H1 (cell line): ENCODE measurements around the gene JAG2. TPM values are rescaled to one million over a fixed set of nuclear protein-coding genes. Genes with fewer than 3 reads are reported as not detected.

Experiments
- CTCF ChIA-PET: fragments of 300-600 bp; sonication (Branson Sonifier 250); formaldehyde crosslinking; loops from one replicate; lab custom pipeline; 2021; ENCODE audit not compliant: partially characterized antibody; lab: Charles Lee
- POLR2A ChIA-PET: fragments of 300-600 bp; sonication (Branson Sonifier 250); formaldehyde crosslinking; loops from one replicate; lab custom pipeline; 2021; ENCODE audit warnings: inconsistent platforms; ENCODE audit not compliant: partially characterized antibody; lab: Charles Lee
- DNase-seq, 2 experiments: peaks; one replicate each; pipeline versions ENCODE4 v3.0.0 to v3.0.0-alpha.2; 2010 to 2022; ENCODE audit warnings: low spot score in 2 of 2, low read depth in 1 of 2, mixed read lengths in 1 of 2
- FAIRE-seq: peaks from 2 replicates; lab custom pipeline; 2011; peaks lifted over from hg19 to GRCh38; lab: Jason Lieb, UNC
- H2AFZ ChIP-seq: 2 replicates; pipeline ENCODE4 v1.8.1; 2012; ENCODE audit warnings: low read length, inconsistent platforms
- H2AK5ac ChIP-seq: 2 replicates; pipeline ENCODE4 v1.6.1; 2013; ENCODE audit warnings: low read depth, low read length
- H2BK120ac ChIP-seq: replicated peaks from 2 replicates; pipeline ENCODE3; 2013; ENCODE audit warnings: low read depth, low read length, inconsistent platforms
- H2BK12ac ChIP-seq: 2 replicates; pipeline ENCODE4 v1.6.1; 2013; ENCODE audit warnings: low read depth, low read length
- H2BK15ac ChIP-seq: 2 replicates; pipeline ENCODE4 v1.6.1; 2013; ENCODE audit warnings: low read length
- H2BK20ac ChIP-seq: 2 replicates; pipeline ENCODE4 v1.6.1; 2013; ENCODE audit warnings: low read length
- H2BK5ac ChIP-seq: 2 replicates; pipeline ENCODE4 v1.6.1; 2013; ENCODE audit warnings: low read depth, low read length
- H3K14ac ChIP-seq: 2 replicates; pipeline ENCODE4 v1.6.1; 2013; ENCODE audit warnings: inconsistent platforms; ENCODE audit not compliant: insufficient read length
- H3K18ac ChIP-seq: 2 replicates; pipeline ENCODE4 v1.6.1; 2013; ENCODE audit warnings: low read length; ENCODE audit errors: extremely low read depth
- H3K23ac ChIP-seq: 2 replicates; pipeline ENCODE4 v1.6.1; 2013; ENCODE audit warnings: inconsistent platforms; ENCODE audit not compliant: insufficient read length
- H3K23me2 ChIP-seq: 2 replicates; pipeline ENCODE4 v1.6.1; 2013; ENCODE audit warnings: low read depth, low read length
- H3K27ac ChIP-seq: 2 replicates; pipeline ENCODE4 v1.6.1; 2011; ENCODE audit warnings: low read depth, low read length, inconsistent platforms
- H3K27me3 ChIP-seq, 4 experiments: replicated peaks in 1 of 4; 1 replicate in 1 of 4; 2 replicates in 3 of 4; pipeline versions ENCODE4 v1.6.1 to v1.8.1; 2011 to 2013; ENCODE audit warnings: low read length in 3 of 4, mild to moderate bottlenecking in 3 of 4, inconsistent platforms in 2 of 4, mixed read lengths in 2 of 4, moderate library complexity in 1 of 4; ENCODE audit not compliant: control insufficient read depth in 3 of 4, insufficient read depth in 3 of 4; ENCODE audit errors: extremely low read depth in 1 of 4
- H3K36me3 ChIP-seq, 4 experiments: 2 replicates each; pipeline versions ENCODE4 v1.6.1 to v1.8.1; 2011 to 2013; ENCODE audit warnings: mild to moderate bottlenecking in 4 of 4, low read length in 3 of 4, moderate library complexity in 2 of 4, control low read depth in 1 of 4, inconsistent platforms in 1 of 4; ENCODE audit not compliant: insufficient read depth in 4 of 4, control insufficient read depth in 2 of 4
- H3K4ac ChIP-seq: replicated peaks from 2 replicates; pipeline ENCODE3; 2013; ENCODE audit warnings: low read length, low read depth, mixed read lengths, inconsistent platforms; ENCODE audit not compliant: insufficient read length
- H3K4me1 ChIP-seq, 4 experiments: replicated peaks in 1 of 4; 1 replicate in 1 of 4; 2 replicates in 3 of 4; pipeline versions ENCODE4 v1.6.1 to v1.8.1; 2011 to 2013; ENCODE audit warnings: low read length in 3 of 4, inconsistent platforms in 2 of 4, mixed read lengths in 1 of 4; ENCODE audit not compliant: insufficient read depth in 4 of 4, control insufficient read depth in 3 of 4
- H3K4me2 ChIP-seq, 2 experiments: 2 replicates each; pipeline versions ENCODE4 v1.6.1 to v1.8.1; 2011 to 2013; ENCODE audit warnings: low read depth in 2 of 2, low read length in 2 of 2, control low read depth in 1 of 2, inconsistent platforms in 1 of 2, mild to moderate bottlenecking in 1 of 2; ENCODE audit not compliant: insufficient read depth in 1 of 2
- H3K4me3 ChIP-seq, 4 experiments: fragments of 200-600, 300-600 bp in 1 of 4; sonication (generic), shearing (Covaris generic), sonication (Bioruptor Twin) in 1 of 4; 2 replicates each; pipeline versions ENCODE4 v1.5.1 to v1.8.1; 2011 to 2016; ENCODE audit warnings: low read length in 4 of 4, low read depth in 3 of 4, control low read depth in 2 of 4, inconsistent platforms in 2 of 4, mild to moderate bottlenecking in 2 of 4, mixed read lengths in 1 of 4, moderate library complexity in 1 of 4; ENCODE audit not compliant: insufficient read depth in 2 of 4; ENCODE audit errors: extremely low read depth in 1 of 4
- H3K56ac ChIP-seq: replicated peaks from 2 replicates; pipeline ENCODE3; 2013; ENCODE audit warnings: low read depth, mild to moderate bottlenecking, mixed read lengths, low read length, inconsistent platforms; ENCODE audit not compliant: insufficient read length
- H3K79me1 ChIP-seq: 2 replicates; pipeline ENCODE4 v1.6.1; 2013; ENCODE audit warnings: low read depth, low read length, control low read depth
- H3K79me2 ChIP-seq, 2 experiments: 2 replicates each; pipeline versions ENCODE4 v1.6.1 to v1.8.1; 2012 to 2013; ENCODE audit warnings: low read length in 2 of 2, mild to moderate bottlenecking in 2 of 2, inconsistent platforms in 1 of 2; ENCODE audit not compliant: insufficient read depth in 2 of 2, control insufficient read depth in 1 of 2
- H3K9ac ChIP-seq, 4 experiments: replicated peaks in 1 of 4; 1 replicate in 1 of 4; 2 replicates in 3 of 4; pipeline versions ENCODE4 v1.6.1 to v1.8.1; 2011 to 2013; ENCODE audit warnings: low read depth in 3 of 4, low read length in 3 of 4, control low read depth in 2 of 4, mild to moderate bottlenecking in 2 of 4, moderate library complexity in 2 of 4, inconsistent platforms in 1 of 4; ENCODE audit errors: extremely low read depth in 1 of 4
- H3K9me3 ChIP-seq, 2 experiments: 2 replicates each; pipeline versions ENCODE4 v1.6.1 to v1.8.1; 2012 to 2013; ENCODE audit warnings: mild to moderate bottlenecking in 2 of 2, moderate library complexity in 2 of 2, control low read depth in 1 of 2, inconsistent platforms in 1 of 2, low read depth in 1 of 2, low read length in 1 of 2, mixed read lengths in 1 of 2; ENCODE audit not compliant: insufficient read depth in 2 of 2
- H4K20me1 ChIP-seq, 2 experiments: replicated peaks in 1 of 2; 2 replicates each; pipeline versions ENCODE3 to v1.8.1; 2011 to 2013; ENCODE audit warnings: inconsistent platforms in 2 of 2, low read length in 2 of 2, mild to moderate bottlenecking in 1 of 2; ENCODE audit not compliant: insufficient read depth in 2 of 2, control insufficient read depth in 1 of 2
- H4K5ac ChIP-seq: 2 replicates; pipeline ENCODE4 v1.6.1; 2013; ENCODE audit warnings: low read length, low read depth, mixed read lengths, inconsistent platforms; ENCODE audit not compliant: insufficient read length
- H4K8ac ChIP-seq: 2 replicates; pipeline ENCODE4 v1.8.0; 2013; ENCODE audit warnings: mild to moderate bottlenecking, moderate library complexity, low read length, inconsistent platforms; ENCODE audit not compliant: insufficient read depth; ENCODE audit errors: extremely low read depth
- H4K91ac ChIP-seq: replicated peaks from 2 replicates; pipeline ENCODE3; 2013; ENCODE audit warnings: low read length, mixed read lengths, inconsistent platforms; ENCODE audit not compliant: insufficient read length
- KDM1A ChIP-seq: fragments of 200-600, 300-600 bp; sonication (generic); IDR thresholded peaks from 2 replicates; pipeline ENCODE4 v1.7.1; 2016; ENCODE audit warnings: mild to moderate bottlenecking, low read length, borderline replicate concordance
- USF2 ChIP-seq: IDR thresholded peaks from 2 replicates; pipeline ENCODE4 v1.6.1; 2011; ENCODE audit warnings: low read length, improper control_type of control experiment
- WGBS, 2 experiments: shearing (Covaris generic) in 1 of 2; methylation state at CpG; one replicate each; pipeline versions ENCODE4 v1.1.6 to v1.1.7; 2013 to 2015; ENCODE audit warnings: low lambda C conversion rate in 2 of 2, mixed read lengths in 2 of 2, inconsistent platforms in 1 of 2, low coverage in 1 of 2, missing lambda C conversion rate in 1 of 2; ENCODE audit not compliant: insufficient replicate concordance in 2 of 2, insufficient coverage in 1 of 2, insufficient read length in 1 of 2; ENCODE audit errors: extremely low coverage in 1 of 2, missing lambda C conversion rate in 1 of 2; 5-methylcytosine and 5-hydroxymethylcytosine counted together
- polyA plus RNA-seq, 7 experiments: library from polyadenylated mRNA; depleted of rRNA in 3 of 7; stranded (reverse) in 5 of 7; unstranded in 2 of 7; fragments of >200 nt in 5 of 7; fragments of 200-250 nt in 2 of 7; gene quantifications; 1 replicate in 5 of 7; 2 replicates in 1 of 7; 4 replicates in 1 of 7; pipeline versions ENCODE4 v1.2.1 to v1.2.3, GENCODE V29; 2011 to 2013; ENCODE audit warnings: missing spikeins in 2 of 7, mixed read lengths in 2 of 7
- total RNA-seq: library from RNA; stranded (reverse); fragmentation: NEBNext Ultra II Directional; extraction: Animal tissue kit (Norgen Biotek cat#: 25700); gene quantifications from 2 replicates; pipeline ENCODE4 v1.2.1, GENCODE V29; 2021

Gene JAG2
- total and polyA plus RNA-seq, 2 of the 8 experiments (the other 6 are each of a cell fraction or from before 2014, with no cell fraction given) = 2.8 to 6.2 TPM

- no peak for FAIRE-seq
- no peak overlapping the region for H3K4ac ChIP-seq
- CTCF ChIA-PET = interaction anchor here (1.1 kb wide), 1 partner anchor 20 kb away, joined by 3 read pairs; no protein-coding TSS in a partner anchor
- no peak overlapping the region for H2BK5ac ChIP-seq
- WGBS, 2 experiments = 92% methylated on average over 5 of the region's 5 CpGs; no CpG with 5 or more reads in 1 of the 2 experiments
- peaks cover 5 to 16% of the 10 kb centered on the region in 2 experiments for H3K9me3 ChIP-seq
- no peak overlapping the region for H3K14ac ChIP-seq
- peaks cover 0 to 9% (median 0%) of the 10 kb centered on the region in 4 experiments; a peak in 3 of 7 replicates for H3K4me1 ChIP-seq
- H3K18ac ChIP-seq = no peak overlapping the region
- POLR2A ChIA-PET = no interaction called here
- H2BK12ac ChIP-seq = no peak overlapping the region
- no peaks in the 10 kb centered on the region for H3K27me3 ChIP-seq
- H3K56ac ChIP-seq = no peak overlapping the region
- no peaks in the 10 kb centered on the region for H3K79me1 ChIP-seq
- H4K20me1 ChIP-seq = peaks cover 0 to 2% of the 10 kb centered on the region in 2 experiments
- no peaks in the 10 kb centered on the region for H3K23me2 ChIP-seq
- H2BK15ac ChIP-seq = no peak overlapping the region
- DNase-seq = no peak
- H3K4me3 ChIP-seq = no peak overlapping the region
- no peak overlapping the region for H2BK120ac ChIP-seq
- H4K91ac ChIP-seq = no peak overlapping the region
- H3K23ac ChIP-seq = no peak overlapping the region
- H2AK5ac ChIP-seq = no peak overlapping the region
- TF ChIP-seq USF2 (no peak), KDM1A (0 out of 2 replicates have a peak, but pooled peaks have one; percentile 16)
- peaks cover 0 to 4% (median 0%) of the 10 kb centered on the region in 4 experiments; a peak in 2 of 8 replicates for H3K36me3 ChIP-seq
- H2BK20ac ChIP-seq = no peak overlapping the region
- no peak overlapping the region for H2AFZ ChIP-seq
- H3K79me2 ChIP-seq = no peaks in the 10 kb centered on the region
- H4K8ac ChIP-seq = no peak overlapping the region
- H3K9ac ChIP-seq = no peak overlapping the region
- no peak overlapping the region for H3K27ac ChIP-seq
- H3K4me2 ChIP-seq = no peak overlapping the region
- H4K5ac ChIP-seq = no peak overlapping the region
Observed at GRCh38 chr14:105139831-105140239, 28.7 kb downstream of the JAG2 start.
